IPS-11a (cell line): Measurements from ENCODE around the gene C20orf144.
"Not testable (repeated sequence)": the region's sequence is repeated elsewhere in the genome, so short reads cannot be mapped to it uniquely, and the experiment has no call there.

Experiments
- H3K4me3 ChIP-seq: one replicate; pipeline ENCODE4 v1.5.1; 2013; ENCODE audit warnings: low read depth, low read length, control low read depth

C20orf144 gene

GRCh38 chr20:33693741-33694638 is 31.9 kb downstream of the C20orf144 start:
- no peak overlapping the region for H3K4me3 ChIP-seq

- H3K4me3 ChIP-seq = no peak overlapping the region
These were observed 32.5 kb downstream of the C20orf144 start for GRCh38 chr20:33694639-33695012.

GRCh38 chr20:33696448-33696847 is 34.3 kb downstream of the C20orf144 start:
- H3K4me3 ChIP-seq = no peak overlapping the region

GRCh38 chr20:33697129-33697528 is 35.0 kb downstream of the C20orf144 start:
- no peak overlapping the region for H3K4me3 ChIP-seq

- H3K4me3 ChIP-seq = not testable (repeated sequence)
These were observed 36.8 kb downstream of the C20orf144 start for GRCh38 chr20:33698966-33699365.

GRCh38 chr20:33700696-33701441 is 38.7 kb downstream of the C20orf144 start:
- H3K4me3 ChIP-seq = not testable (repeated sequence)

- H3K4me3 ChIP-seq = no peak overlapping the region
These were observed 39.7 kb downstream of the C20orf144 start for GRCh38 chr20:33701629-33702450.

- no peak overlapping the region for H3K4me3 ChIP-seq
These were observed 40.7 kb downstream of the C20orf144 start for GRCh38 chr20:33702861-33703260.

- no peak overlapping the region for H3K4me3 ChIP-seq
These were observed 41.5 kb downstream of the C20orf144 start for GRCh38 chr20:33703498-33704137.

- H3K4me3 ChIP-seq = no peak overlapping the region
These were observed 42.2 kb downstream of the C20orf144 start for GRCh38 chr20:33704197-33704924.

GRCh38 chr20:33707668-33708067 is 45.5 kb downstream of the C20orf144 start:
- H3K4me3 ChIP-seq = no peak overlapping the region

- no peak overlapping the region for H3K4me3 ChIP-seq
These were observed 47.3 kb downstream of the C20orf144 start for GRCh38 chr20:33709398-33709797.

GRCh38 chr20:33709905-33710541 is 47.9 kb downstream of the C20orf144 start:
- H3K4me3 ChIP-seq = no peak overlapping the region

GRCh38 chr20:33710681-33711445 is 48.7 kb downstream of the C20orf144 start:
- no peak overlapping the region for H3K4me3 ChIP-seq

GRCh38 chr20:33711446-33711738 is 49.3 kb downstream of the C20orf144 start:
- H3K4me3 ChIP-seq = no peak overlapping the region
